NCI-H1105 treated with DMSO at 0.1 percent for 48 hours (cell line): ENCODE measurements around the gene GPR63.

Source experiments
- DNase-seq: peaks from one replicate; lab custom pipeline; 2025; lab: John Stamatoyannopoulos, UW

GPR63 gene

GRCh38 chr6:96821034-96821433 lies 16.2 kb downstream of the GPR63 start:
- DNase-seq = no peak

- DNase-seq = no peak
Measured at GRCh38 chr6:96816301-96816817, 20.9 kb downstream of the GPR63 start.

GRCh38 chr6:96814625-96815024 lies 22.7 kb downstream of the GPR63 start:
- no peak for DNase-seq

- DNase-seq = no peak
Measured at GRCh38 chr6:96812077-96812703, 25.1 kb downstream of the GPR63 start.

- DNase-seq = no peak
Measured at GRCh38 chr6:96811670-96812069, 25.6 kb downstream of the GPR63 start.

GRCh38 chr6:96811136-96811535 lies 26.1 kb downstream of the GPR63 start:
- DNase-seq = no peak

- DNase-seq = no peak
Measured at GRCh38 chr6:96809119-96809518, 28.2 kb downstream of the GPR63 start.

GRCh38 chr6:96803106-96803481 lies 34.2 kb downstream of the GPR63 start:
- no peak for DNase-seq

- DNase-seq = no peak
Measured at GRCh38 chr6:96795481-96795880, 41.8 kb downstream of the GPR63 start.

GRCh38 chr6:96794980-96795379 lies 42.3 kb downstream of the GPR63 start:
- DNase-seq = no peak

- DNase-seq = no peak
Measured at GRCh38 chr6:96792561-96793190, 44.6 kb downstream of the GPR63 start.

- no peak for DNase-seq
Measured at GRCh38 chr6:96789871-96790270, 47.4 kb downstream of the GPR63 start.

- peak; percentile 99 for DNase-seq
Measured at GRCh38 chr6:96787846-96788580, 49.3 kb downstream of the GPR63 start.

- DNase-seq = no peak
Measured at GRCh38 chr6:96786336-96786735, 50.9 kb downstream of the GPR63 start.

- DNase-seq = no peak
Measured at GRCh38 chr6:96784650-96785049, 52.6 kb downstream of the GPR63 start.

GRCh38 chr6:96783307-96783706 lies 54.0 kb downstream of the GPR63 start:
- no peak for DNase-seq

- no peak for DNase-seq
Measured at GRCh38 chr6:96781557-96781956, 55.7 kb downstream of the GPR63 start.

- DNase-seq = no peak
Measured at GRCh38 chr6:96777113-96777512, 60.2 kb downstream of the GPR63 start.

- DNase-seq = no peak
Measured at GRCh38 chr6:96775727-96776400, 61.4 kb downstream of the GPR63 start.

GRCh38 chr6:96766769-96767168 lies 70.5 kb downstream of the GPR63 start:
- no peak for DNase-seq

GRCh38 chr6:96762599-96762998 lies 74.7 kb downstream of the GPR63 start:
- DNase-seq = no peak

- DNase-seq = no peak
Measured at GRCh38 chr6:96761794-96762193, 75.5 kb downstream of the GPR63 start.
